ENCODE measurements around the gene BECN2.
"Not testable (repeated sequence)": the region's sequence is repeated elsewhere in the genome, so short reads cannot be mapped to it uniquely, and the experiment has no call there.

The BECN2 gene

DNA sequence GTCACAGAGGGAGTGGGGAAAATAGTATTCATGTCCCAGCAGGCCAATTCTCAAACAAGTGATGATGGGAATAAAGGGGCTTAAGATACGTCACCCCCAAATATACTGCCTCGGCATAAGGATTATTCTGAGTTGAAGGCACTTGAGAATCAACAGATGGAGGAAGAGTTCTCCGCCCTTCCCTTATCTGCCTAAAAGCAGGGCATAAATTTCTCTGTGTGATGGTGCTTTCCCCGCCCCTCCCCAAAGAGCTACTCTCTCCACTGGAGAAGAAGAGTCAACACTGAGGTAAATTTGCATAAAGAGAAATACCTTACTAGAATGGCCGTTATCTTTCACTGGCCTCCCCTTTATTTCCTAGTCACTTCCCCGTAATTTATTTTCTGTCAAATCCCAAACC lies 18.7 kb downstream of the BECN2 start:
- TF ChIP-seq CTCF (IDR thresholded peaks at IDR 0.05; ENCODE audit: low read depth, low read length): no peak
- H3K4me3 ChIP-seq (ENCODE audit: low read depth, low read length): no peak overlapping the region

- TF ChIP-seq CTCF (IDR thresholded peaks at IDR 0.05; ENCODE audit: low read depth, low read length): no peak
- no peak overlapping the region for H3K4me3 ChIP-seq (ENCODE audit: low read depth, low read length)
Observed at GRCh38 chr1:241979071-241979470, 21.5 kb downstream of the BECN2 start.

DNA sequence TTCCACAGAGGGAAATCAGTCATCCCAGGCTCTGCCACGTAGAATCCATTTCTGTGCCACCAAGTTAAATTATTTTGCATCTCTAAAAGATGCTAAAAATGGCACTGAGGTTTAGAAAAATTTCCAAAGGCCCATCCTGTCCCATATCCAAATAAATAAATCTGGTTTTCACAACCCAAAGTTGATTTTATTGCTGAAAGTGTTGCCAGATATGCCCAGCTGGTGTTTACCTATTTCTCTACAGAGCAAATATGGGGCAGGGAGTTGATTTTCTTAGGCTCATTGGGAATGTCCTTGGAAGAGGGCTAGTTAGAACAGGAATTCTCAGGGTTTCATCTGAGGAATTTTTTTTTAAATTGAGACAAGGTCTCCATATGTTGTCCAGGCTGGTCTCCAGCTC lies 22.4 kb downstream of the BECN2 start:
- TF ChIP-seq CTCF (IDR thresholded peaks at IDR 0.05; ENCODE audit: low read depth, low read length): no peak

GRCh38 chr1:241985787-241986186 lies 28.2 kb downstream of the BECN2 start:
- no peak overlapping the region for H3K4me3 ChIP-seq (ENCODE audit: low read depth, low read length)
- TF ChIP-seq CTCF (IDR thresholded peaks at IDR 0.05; ENCODE audit: low read depth, low read length): no peak

More for the DNA sequence above, 22.4 kb downstream of the BECN2 start:
- H3K4me3 ChIP-seq (ENCODE audit: low read depth, low read length): no peak overlapping the region

DNA sequence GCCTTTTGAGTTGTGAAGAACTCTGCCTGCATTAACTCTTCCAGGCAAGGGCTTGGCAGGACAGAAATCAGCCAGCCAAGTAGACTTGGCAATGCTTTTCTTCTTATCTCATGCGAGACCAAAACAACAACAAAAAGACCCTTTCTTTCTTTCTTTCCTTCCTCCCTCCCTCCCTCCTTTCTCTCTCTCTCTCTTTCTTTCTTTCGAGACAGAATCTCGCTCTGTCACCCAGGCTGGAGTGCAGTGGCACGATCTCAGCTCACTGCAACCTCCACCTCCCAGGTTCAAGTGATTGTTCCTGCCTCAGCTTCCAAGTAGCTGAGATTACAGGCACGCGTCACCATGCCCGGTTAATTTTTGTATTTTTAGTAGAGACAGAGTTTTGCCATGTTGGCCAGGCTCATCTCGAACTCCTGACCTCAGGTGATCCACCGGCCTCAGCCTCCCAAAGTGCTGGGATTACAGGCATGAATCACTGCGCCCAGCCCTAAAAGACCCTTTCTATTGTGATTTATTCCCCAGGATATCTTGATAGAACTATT lies 30.9 kb downstream of the BECN2 start:
- H3K4me3 ChIP-seq (ENCODE audit: low read depth, low read length): not testable (repeated sequence)

- no peak overlapping the region for H3K4me3 ChIP-seq (ENCODE audit: low read depth, low read length)
- TF ChIP-seq CTCF (IDR thresholded peaks at IDR 0.05; ENCODE audit: low read depth, low read length): no peak
Observed at GRCh38 chr1:241990040-241990439, 32.5 kb downstream of the BECN2 start.

DNA sequence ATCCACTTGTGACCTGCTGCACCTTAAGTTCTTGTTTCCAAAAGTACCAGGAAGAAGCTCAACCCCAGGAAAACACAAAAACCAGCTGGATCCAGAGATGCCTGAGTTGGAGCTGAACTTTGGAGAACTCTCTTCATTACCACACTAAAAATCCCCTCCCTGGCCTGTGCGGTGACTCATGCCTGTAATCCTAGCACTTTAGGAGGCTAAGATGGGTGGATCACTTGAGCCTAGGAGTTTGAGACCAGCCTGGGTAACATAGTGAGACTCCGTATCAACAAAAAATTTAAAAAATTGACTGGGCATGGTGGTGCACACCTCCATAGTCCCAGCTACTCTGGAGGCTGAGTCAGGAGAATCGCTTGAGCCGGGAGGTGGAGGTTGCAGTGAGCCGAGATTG lies 35.2 kb downstream of the BECN2 start:
- no peak overlapping the region for H3K4me3 ChIP-seq (ENCODE audit: low read depth, low read length)
- no peak for TF ChIP-seq CTCF (IDR thresholded peaks at IDR 0.05; ENCODE audit: low read depth, low read length)

- no peak overlapping the region for H3K4me3 ChIP-seq (ENCODE audit: low read depth, low read length)
- TF ChIP-seq CTCF (IDR thresholded peaks at IDR 0.05; ENCODE audit: low read depth, low read length): no peak
Observed at GRCh38 chr1:241994171-241994570, 36.6 kb downstream of the BECN2 start.
